Measurements from ENCODE around the gene MRPL40. TPM values are rescaled to one million over a fixed set of nuclear protein-coding genes. Genes with fewer than 3 reads are reported as not detected.
A peak's percentile ranks its signal among the peaks of the same experiment; 100 is the strongest.

Gene MRPL40
- 10 to 100 TPM; 16.1 to 24.7 TPM for total RNA-seq

GRCh38 chr22:19432133-19432851 is at the start of gene MRPL40:
MRPL40 (plus strand) TSS chr22:19432545; CDS start chr22:19432555, 10 bp downstream.
- no peak for TF ChIP-seq CTCF (IDR thresholded peaks at IDR 0.05)
- Histone ChIP-seq H3K36me3 (no peaks in the 10 kb centered on the region), H3K4me1 (peaks cover 2% of the 10 kb centered on the region), H3K4me3 (peak within 1 kb of the TSS; percentile 91), H3K9ac (ENCODE audit: low read depth in 2 of 2, low read length in 2 of 2) (peak within 1 kb of the TSS; percentile 93 to 95), H3K27ac (peak within 1 kb of the TSS; percentile 97), H3K27me3 (no peaks in the 10 kb centered on the region), H3K9me3 (no peaks in the 10 kb centered on the region)
- intact Hi-C loops (cut with DNase I), result no loop called here
- DNase-seq, result peak; percentile 96

- no peak for DNase-seq
- H3K27ac ChIP-seq, result no peak overlapping the region
- no peak overlapping the region for H3K4me3 ChIP-seq
- H3K4me1 ChIP-seq, result no peaks in the 10 kb centered on the region
- no peak for TF ChIP-seq CTCF (IDR thresholded peaks at IDR 0.05)
- H3K36me3 ChIP-seq, result peaks cover 18% of the 10 kb centered on the region
- no peaks in the 10 kb centered on the region for H3K9me3 ChIP-seq
- H3K9ac ChIP-seq (ENCODE audit: low read depth in 2 of 2, low read length in 2 of 2), result no peak overlapping the region
- H3K27me3 ChIP-seq, result no peaks in the 10 kb centered on the region
- intact Hi-C loops (cut with DNase I), result no loop called here
These were observed 49.1 kb upstream of the MRPL40 start for GRCh38 chr22:19383292-19383691.

- intact Hi-C loops (cut with DNase I), result no loop called here
- H3K27ac ChIP-seq, result no peak overlapping the region
- H3K9me3 ChIP-seq, result no peaks in the 10 kb centered on the region
- DNase-seq, result no peak
- H3K4me3 ChIP-seq, result no peak overlapping the region
- no peak for TF ChIP-seq CTCF (IDR thresholded peaks at IDR 0.05)
- no peaks in the 10 kb centered on the region for H3K4me1 ChIP-seq
- H3K36me3 ChIP-seq, result peaks cover 18% of the 10 kb centered on the region
- H3K9ac ChIP-seq (ENCODE audit: low read depth in 2 of 2, low read length in 2 of 2), result no peak overlapping the region
- H3K27me3 ChIP-seq, result no peaks in the 10 kb centered on the region
These were observed 47.0 kb upstream of the MRPL40 start for GRCh38 chr22:19385221-19385906.

GRCh38 chr22:19386248-19386647 is 46.1 kb upstream of the MRPL40 start:
- Histone ChIP-seq H3K9ac (ENCODE audit: low read depth in 2 of 2, low read length in 2 of 2) (no peak overlapping the region), H3K27me3 (no peaks in the 10 kb centered on the region), H3K4me3 (no peak overlapping the region), H3K36me3 (peaks cover 18% of the 10 kb centered on the region), H3K4me1 (no peaks in the 10 kb centered on the region), H3K9me3 (no peaks in the 10 kb centered on the region), H3K27ac (no peak overlapping the region)
- TF ChIP-seq CTCF (IDR thresholded peaks at IDR 0.05), result no peak
- intact Hi-C loops (cut with DNase I), result no loop called here
- DNase-seq, result no peak

- Histone ChIP-seq H3K9me3 (no peaks in the 10 kb centered on the region), H3K27me3 (no peaks in the 10 kb centered on the region), H3K4me1 (no peaks in the 10 kb centered on the region), H3K4me3 (no peak overlapping the region), H3K9ac (ENCODE audit: low read depth in 2 of 2, low read length in 2 of 2) (no peak overlapping the region), H3K36me3 (peaks cover 23% of the 10 kb centered on the region), H3K27ac (no peak overlapping the region)
- no peak for DNase-seq
- TF ChIP-seq CTCF (IDR thresholded peaks at IDR 0.05), result no peak
- intact Hi-C loops (cut with DNase I), result no loop called here
These were observed 45.3 kb upstream of the MRPL40 start for GRCh38 chr22:19387038-19387437.
